Non-pigmented ciliary epithelial cell (primary cell): Measurements from ENCODE around the gene ENO4.

Experiments used
- DNase-seq: peaks from one replicate; pipeline ENCODE4 v3.0.0-alpha.2; 2010; ENCODE audit warnings: low read depth

The ENO4 gene

DNA sequence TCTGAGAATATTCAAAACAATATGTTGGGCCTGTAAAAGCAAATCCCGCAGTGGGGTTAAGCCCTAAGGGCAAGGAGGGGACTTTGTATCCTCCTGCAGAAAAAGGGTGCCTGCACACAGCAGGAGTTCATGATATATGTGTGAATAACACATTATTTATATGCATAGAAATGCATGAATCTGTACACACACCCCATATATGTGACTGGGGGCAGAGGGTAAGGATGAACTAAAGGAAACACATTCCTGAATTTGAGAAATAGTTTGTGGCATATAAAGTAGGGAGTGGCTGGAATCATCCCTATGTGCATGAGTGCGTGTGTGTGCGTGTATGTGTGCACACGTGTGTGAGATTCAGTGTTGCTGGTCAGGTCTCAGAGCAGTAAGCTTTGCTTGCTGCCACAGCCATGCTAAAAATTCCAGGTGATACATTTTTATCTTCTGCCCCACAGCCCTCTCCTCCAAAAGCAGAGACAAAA is 18.9 kb downstream of the ENO4 start:
- DNase-seq, result no peak

- no peak for DNase-seq
These were observed 19.4 kb downstream of the ENO4 start for GRCh38 chr10:116868722-116869121.

DNA sequence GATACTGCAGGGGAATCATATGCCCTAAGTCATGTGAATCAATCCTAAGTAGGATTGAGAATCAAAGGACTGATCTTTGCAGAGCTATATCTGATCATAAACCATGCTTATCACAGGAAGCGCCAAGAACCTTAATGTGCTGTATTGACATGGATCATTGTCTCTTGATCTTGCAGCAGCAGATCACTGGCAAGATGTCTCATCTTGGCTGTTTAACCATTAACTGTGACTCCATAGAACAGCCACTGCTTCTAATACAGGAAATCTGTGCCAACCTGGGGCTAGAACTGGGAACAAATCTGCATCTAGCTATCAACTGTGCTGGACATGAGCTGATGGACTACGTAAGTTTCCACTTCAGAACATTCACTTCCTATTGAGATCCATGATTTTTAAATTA is 21.6 kb downstream of the ENO4 start:
- DNase-seq, result no peak

GRCh38 chr10:116873134-116873533 is 23.8 kb downstream of the ENO4 start:
- no peak for DNase-seq

GRCh38 chr10:116875897-116876296 is 26.6 kb downstream of the ENO4 start:
- no peak for DNase-seq

DNA sequence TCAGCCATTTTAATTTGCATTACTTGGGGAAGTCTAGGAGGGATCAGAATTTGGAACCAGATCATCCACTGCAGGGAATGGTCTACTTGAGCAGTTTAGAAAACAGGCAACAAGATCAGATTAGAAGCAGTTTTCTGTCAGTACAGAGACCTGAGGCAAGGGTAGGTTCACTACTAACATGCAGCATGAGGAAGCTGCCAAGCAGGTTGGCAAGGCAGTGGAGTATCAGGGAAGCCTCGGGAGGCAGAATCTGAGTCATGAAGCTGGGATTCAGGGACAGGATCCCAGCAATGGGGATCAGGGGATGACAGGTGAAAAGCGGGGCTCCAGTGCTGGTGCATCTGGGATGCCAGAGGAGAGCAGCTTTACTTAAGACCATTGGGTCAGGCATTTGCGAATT is 28.1 kb downstream of the ENO4 start:
- DNase-seq, result no peak

DNA sequence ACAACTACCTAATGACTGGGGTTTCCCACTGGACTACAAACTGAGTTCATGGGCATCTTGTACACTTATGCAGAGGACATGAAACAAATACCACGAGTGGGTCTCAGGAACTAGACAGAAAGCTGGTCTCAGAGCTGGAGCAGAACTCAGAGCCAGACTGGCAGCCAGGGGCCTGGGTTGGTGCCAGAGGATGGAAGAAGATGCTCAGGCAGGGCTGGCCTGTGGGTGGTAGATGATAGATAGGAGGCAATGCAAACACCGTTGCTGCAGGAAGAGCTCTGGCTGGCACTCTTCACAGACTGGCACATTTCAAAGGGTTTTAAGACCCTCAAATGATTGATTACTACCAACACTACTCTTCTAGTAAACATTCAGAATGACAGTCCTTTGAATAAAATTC is 28.8 kb downstream of the ENO4 start:
- DNase-seq, result no peak

DNA sequence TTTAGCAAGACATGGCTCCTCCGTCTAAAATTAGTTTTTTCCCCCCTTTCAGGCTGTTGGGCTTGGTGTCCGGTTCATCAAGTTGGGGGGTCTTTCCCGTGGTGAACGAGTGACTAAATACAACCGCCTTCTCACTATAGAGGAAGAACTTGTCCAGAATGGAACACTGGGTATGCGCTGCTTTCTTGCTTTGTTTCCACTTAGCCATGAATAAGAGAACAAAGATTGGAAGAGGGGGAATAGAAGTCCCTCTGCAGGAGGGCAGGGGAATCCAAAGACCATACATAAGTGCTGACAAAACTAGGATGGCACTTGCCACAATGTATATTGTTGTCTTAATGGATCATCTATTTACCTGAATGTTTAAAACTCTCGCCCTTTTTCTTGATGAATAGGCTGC is 30.5 kb downstream of the ENO4 start:
- DNase-seq, result no peak

DNA sequence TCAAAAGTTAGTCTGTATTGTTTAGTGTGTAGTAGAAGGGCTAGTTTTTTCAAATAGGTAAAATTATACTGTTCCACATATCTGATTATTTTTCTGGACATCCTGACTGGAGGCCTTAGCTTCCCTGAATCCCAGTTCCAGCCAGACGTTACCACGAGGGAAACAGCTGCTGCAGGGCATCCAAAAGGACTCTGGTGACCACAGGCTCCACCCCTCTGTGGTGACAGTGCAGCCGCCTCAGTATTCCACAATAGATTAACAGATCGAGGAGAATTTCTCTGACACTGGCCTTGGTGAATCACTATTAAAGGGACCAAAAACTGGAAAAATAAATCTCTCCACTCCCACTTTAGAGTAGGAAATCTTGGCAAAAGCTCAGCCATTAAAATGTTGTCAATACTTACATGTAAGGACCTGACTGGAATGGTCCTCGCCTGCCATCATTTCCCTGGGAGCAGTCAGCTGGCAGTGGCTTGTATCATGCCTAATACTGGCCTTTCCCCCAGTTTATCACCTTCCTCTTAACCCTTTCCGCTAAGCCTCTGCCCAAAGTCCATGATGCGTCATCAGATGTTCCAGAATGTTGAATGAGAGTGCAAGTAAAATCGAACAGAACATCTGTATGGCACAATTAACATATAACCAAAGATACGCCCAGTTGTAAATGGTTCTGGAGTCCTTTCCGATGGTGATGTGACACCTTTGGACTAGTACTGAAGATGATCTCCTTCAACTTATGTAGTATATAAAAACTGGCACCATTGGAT is 31.6 kb downstream of the ENO4 start:
- DNase-seq, result no peak

DNA sequence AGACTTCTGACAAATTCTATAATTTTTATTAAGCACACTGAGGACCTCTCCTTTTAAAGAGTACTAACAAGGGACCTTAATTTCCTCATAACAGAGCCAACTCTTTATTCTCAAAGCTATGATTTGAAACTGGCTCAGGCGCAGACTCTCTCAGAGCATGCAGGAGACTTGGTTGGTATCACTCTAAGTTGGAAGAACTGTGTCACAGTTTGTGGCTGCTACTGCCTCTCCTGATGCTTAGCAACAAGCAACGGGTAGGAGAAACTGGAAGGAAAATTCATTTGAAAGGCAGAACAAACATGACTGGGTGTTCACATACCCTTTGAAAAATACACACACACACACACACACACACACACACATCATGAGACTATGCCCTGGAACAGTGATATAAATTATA is 33.3 kb downstream of the ENO4 start:
- DNase-seq, result no peak

DNA sequence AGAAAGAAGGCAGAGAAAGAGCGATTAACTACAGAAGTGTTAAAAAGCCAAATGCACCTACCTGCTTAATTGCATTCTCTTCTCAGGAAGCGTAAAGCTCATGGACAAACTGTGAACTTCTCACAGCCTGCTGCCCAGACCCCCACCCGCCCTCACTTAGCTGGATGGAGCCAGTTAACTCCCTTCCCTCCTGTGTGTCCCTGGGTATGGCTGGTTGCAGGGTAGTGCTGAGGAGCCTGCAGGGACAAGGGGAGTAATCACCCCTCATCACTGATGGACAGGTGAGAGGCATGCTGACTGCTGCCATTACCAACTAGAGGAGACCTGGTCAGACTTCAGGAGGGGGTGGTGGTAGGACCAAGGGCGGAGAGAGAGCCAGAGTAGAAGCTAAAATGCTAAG is 37.5 kb downstream of the ENO4 start:
- no peak for DNase-seq

GRCh38 chr10:116888380-116889055 is 39.2 kb downstream of the ENO4 start:
- DNase-seq, result peak; percentile 52

DNA sequence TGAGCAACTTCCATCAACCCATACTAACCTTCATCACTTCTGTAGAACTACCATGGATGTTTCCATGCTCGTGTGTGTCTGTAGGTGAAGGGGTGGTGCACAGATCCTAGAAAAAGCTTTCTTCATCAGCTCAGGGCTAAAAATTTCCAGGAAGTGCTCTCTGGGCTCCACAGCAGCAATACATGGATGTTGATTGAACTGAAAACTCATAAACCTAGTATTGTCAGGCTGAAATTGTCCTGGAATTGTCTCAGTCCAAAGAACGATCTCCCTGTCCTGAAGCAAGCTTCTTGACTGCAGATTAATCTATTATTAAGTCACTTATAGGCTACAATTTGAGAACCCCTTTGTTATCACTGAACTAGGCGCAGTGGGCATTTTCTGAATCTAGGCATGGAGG is 39.8 kb downstream of the ENO4 start:
- no peak for DNase-seq

DNA sequence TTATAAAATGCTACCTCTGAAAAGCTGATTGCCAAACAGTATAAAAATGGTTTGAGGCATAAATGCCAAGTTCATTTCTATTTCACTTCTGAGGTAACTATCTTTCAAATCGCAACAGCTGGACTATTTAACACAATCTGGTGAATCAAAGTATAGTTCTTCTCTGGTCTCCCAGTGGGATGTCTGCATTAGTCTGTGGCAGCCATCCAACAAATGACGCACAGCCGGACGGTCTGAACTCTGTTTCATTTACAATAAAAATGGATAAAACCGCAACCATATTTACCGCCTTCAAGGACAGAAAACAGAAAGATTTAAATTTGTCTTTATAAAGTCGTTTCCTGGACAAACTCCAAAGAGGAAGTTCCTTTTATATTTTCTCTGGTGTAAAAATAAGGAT is 41.9 kb downstream of the ENO4 start:
- peak; percentile 83 for DNase-seq

DNA sequence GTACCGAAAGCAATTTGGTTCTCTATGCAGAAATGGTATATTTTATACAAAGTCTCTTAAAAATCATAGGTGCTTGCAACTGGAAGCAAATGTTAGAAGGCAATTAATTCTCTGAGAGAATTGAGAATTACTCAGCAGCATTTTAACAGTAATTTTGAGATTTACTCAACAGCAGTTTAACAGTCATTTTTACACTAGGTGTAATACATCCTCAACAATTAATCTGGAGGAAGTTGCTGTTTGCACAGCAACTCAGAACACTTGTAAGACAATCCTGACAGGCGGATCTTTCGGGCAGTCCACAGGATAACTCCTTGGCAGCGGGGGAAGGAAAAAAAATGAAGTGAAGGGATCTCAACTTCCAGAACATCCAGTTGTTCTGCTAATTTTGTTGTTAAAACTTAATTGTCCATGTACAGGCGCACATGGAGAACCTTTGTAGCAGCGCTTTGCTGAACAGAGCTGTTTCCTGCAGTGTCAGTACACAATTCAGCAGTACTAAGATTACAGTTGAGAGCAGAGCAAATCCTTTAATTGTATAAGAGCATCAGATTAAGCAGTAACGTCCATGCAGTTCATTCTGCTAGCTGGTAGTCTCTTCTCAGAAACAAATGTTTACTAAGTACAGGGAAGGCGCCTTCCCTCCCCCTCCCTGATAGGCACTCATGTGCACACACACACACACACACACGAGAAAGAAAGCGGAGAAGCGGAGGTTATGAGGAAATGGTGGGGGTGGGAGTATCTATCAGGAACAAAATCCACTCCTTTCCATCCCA is 43.8 kb downstream of the ENO4 start:
- no peak for DNase-seq

DNA sequence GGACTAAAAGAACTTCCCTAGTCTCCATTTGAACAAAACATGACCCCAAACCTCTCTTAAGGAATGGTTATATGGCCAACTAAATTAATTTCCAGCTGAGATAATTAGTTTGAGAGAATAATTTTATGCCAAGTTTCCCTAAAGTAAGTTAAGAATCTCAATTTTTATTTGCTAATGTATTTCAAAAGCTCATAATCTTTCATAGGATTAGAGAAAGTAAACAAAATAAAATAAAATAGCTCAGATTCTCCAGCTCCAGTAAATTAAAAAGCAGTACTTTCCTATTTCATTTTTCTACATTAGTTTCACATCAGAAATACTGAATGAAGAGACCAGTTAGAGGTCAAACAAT is 44.4 kb downstream of the ENO4 start:
- DNase-seq, result no peak

- DNase-seq, result no peak
These were observed 50.3 kb downstream of the ENO4 start for GRCh38 chr10:116899626-116900025.

DNA sequence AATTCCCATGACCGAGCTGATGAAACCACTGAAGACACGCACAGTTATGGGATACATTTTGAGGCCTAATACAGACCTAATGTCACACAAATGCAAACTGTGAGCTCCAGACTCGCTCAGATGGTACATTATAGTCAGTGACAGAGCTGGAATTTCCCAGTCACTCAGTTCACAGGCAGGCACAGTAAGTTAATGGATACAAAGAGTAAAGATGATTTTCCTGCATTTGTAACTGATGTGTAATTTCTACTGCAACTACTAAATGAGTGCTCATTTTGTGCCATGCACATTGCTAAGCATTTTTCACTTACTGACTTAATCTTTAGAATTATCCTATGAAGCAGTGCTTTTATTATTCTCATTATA is 56.5 kb downstream of the ENO4 start:
- DNase-seq, result no peak

DNA sequence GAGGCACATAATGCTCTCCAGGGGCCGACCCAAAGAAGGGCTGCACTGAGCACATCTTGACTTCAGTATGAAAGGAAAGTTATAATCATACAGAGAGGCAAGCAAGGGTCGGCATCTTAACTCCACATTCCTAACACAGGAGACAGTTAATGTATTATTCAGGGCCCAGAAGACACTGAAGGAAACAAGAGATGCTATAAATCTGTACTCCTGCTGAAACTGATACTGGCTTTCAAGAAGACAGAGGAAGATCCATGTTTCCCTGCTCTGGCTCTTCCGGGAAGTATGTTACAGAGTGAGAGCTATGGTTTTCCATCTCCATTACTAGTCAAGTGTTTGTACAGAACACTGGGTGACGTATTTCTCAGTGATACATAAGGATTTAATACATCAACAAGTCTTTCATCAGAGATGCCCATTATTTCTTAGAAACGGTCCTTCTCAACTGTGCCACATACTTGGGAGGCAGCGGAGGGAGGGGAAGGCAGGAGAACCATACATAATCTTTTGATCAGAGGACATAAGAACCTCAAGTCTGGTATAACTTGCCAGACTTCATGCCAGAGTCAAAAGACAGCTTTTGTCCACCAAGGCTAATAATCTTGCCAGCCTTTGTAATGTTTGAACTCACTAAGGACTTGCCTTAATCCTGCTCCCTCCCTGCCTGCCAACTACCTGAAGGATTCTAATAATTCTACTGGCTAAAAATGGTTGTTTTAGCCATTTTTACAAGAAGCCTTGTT is 58.1 kb downstream of the ENO4 start:
- DNase-seq, result no peak

- no peak for DNase-seq
These were observed 60.0 kb downstream of the ENO4 start for GRCh38 chr10:116909307-116909706.

GRCh38 chr10:116910910-116911309 is 61.6 kb downstream of the ENO4 start:
- DNase-seq, result no peak

DNA sequence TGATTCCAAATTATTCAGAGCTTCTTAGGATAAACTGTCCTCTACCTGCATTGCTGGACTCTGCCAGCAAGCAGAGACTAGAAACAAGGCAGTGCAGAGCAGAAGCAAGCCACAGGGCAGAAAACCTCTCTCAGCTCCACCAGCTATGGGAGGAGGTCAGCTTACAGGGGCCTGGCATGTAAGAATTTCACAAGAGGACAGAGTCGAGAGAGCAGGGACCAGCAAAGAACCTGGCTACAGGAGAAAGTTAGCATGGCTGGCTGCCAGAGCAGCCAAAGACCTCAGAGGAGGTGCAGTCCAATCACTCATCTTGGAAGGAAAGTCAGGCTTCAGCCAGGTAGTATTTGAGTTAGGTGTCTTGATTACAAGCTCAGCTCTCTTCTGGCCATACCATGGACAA is 62.9 kb downstream of the ENO4 start:
- DNase-seq, result no peak
